GM18861 (cell line): ENCODE data around the gene MAMSTR.
"Not testable (repeated sequence)": the region's sequence is repeated elsewhere in the genome, so short reads cannot be mapped to it uniquely, and the experiment has no call there.

Experiments
- ATAC-seq: cut with Tn5 transposase; IDR thresholded peaks from one replicate; pipeline ENCODE4 v1.9.1; 2021; ENCODE audit not compliant: unreplicated experiment

MAMSTR gene

DNA sequence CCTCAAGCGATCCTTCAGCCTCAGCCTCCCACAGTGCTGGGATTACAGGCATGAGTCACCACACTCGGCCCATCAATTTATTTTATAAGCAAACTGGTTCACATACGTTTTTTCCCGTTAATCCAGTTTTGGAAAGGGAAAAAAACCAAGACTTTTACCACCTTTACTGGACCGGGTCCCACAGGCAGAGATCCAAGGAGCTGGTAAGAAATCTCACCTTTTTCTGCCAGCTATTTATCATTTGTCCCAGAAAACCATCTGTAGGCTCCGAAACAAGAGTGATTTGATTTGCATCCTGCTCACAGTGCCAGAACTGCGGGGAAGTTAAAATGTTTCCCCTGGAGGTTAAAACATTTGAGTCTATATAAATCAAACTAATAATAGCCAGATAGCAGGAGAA is 30.1 kb downstream of the MAMSTR start:
- ATAC-seq: no peak

DNA sequence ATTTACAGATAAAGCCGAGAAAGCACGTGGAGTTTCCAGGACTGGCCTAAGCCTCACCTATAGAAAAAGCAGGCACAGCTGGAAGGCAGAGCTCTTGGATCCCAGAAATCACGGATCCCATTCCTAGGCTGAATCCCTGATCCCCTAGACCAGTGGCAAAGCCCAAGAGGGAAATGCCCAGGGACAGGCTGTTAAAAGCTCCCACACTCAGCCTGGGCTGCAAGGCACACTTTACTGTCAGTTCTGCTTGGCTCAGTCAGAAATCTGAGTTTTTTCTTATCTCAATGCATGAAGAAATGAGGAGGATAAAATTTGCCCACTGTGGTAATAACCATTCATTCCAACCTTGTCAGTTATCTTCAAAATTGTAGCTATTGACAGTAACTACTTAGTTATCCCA is 31.7 kb downstream of the MAMSTR start:
- ATAC-seq: no peak

DNA sequence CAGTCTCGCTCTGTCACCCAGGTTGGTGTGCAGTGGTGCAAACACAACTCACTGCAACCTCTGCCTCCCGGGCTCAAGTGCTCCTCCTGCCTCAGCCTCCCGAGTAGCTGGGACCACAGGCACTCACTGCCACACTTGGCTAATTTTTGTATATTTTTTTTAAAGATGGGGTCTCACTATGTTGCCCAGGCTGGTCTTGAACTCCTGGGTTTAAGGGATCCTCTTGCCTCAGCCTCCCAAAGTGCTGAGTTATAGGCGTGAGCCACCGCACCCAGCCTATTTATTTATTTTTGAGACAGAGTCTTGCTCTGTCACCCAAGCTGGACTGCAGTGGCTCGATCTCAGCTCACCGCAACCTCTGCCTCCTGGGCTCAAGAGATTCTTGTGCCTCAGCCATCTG is 32.9 kb downstream of the MAMSTR start:
- ATAC-seq: not testable (repeated sequence)

DNA sequence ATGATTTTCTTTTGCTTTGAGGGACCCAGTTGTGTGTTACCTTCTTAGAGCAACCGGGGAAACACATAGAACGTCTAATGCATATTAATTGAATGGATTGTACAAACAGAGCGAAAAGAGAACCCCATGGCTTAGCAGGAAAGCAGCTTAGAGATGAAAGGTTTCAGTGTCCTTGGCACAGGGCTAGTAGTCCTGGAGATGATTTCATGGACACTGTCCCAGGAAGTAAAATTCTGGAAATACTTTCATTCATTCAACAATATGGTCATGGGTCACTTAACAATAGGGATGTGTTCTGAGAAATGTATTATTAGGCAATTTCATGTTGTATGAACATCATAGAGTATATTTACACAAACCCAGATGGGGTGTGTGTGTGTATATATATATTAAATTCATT is 33.4 kb downstream of the MAMSTR start:
- ATAC-seq: no peak

GRCh38 chr19:48685583-48685982 is 33.9 kb downstream of the MAMSTR start:
- no peak for ATAC-seq

GRCh38 chr19:48683349-48683748 is 36.2 kb downstream of the MAMSTR start:
- no peak for ATAC-seq

DNA sequence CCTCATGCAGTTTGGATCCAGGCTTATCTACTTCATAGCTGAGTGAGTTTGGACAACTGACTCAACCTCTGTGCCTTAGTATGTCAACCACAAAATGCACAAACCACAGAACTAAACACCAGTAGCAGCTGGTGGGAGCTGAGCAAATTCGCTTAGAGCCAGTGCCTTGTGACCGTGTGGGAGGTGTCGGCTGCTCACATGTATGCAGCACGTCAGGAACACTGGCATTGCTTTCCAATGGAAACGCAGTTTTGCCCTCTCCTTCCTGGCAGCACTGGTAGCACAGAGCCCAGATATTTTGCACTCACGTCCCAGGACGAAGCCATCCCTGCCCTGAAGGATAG is 38.4 kb downstream of the MAMSTR start:
- no peak for ATAC-seq

DNA sequence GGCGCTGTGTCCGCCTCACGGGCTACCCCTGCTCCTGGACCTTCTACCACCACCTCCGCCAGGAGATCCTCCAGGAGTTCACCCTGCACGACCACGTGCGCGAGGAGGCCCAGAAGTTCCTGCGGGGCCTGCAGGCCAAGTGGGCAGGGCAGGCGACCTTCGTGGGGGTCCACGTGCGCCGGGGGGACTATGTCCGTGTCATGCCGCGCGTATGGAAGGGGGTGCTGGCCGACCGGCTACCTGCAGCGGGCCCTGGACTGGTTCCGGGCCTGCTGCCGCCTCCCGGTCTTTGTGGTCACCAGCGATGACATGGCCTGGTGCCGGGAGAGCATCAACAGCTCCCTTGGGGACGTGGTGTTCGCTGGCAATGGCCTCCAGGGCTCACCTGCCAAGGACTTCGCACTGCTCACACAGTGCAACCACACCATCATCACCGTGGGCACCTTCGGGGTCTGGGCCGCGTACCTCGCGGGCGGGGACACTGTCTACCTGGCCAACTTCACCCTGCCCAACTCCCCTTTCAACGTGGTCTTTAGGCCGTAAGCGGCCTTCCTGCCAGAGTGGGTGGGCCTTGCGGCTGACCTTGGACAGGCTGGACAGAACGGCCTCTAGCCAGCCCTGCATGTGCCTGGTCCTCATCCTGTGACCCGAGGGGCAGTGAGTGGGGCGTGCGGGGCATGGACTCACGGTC is 38.9 kb downstream of the MAMSTR start:
- ATAC-seq: no peak

DNA sequence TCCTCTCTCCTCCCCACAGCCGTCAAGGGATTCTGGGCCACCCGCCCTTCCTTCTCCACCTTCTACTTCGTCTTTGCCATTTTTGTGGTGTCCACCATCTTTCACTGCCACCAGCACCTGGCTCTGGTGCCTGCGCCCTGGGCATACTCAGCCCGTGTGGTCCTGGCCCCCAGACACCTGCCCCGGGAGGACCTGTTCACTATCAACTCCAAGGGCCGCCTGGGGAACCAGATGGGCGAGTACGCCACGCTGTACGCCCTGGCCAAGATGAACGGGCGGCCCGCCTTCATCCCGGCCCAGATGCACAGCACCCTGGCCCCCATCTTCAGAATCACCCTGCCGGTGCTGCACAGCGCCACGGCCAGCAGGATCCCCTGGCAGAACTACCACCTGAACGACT is 39.5 kb downstream of the MAMSTR start:
- not testable (repeated sequence) for ATAC-seq

- no peak for ATAC-seq
Measured at GRCh38 chr19:48678201-48678600, 41.3 kb downstream of the MAMSTR start.

GRCh38 chr19:48676887-48677286 is 42.6 kb downstream of the MAMSTR start:
- no peak for ATAC-seq

- no peak for ATAC-seq
Measured at GRCh38 chr19:48676487-48676886, 43.0 kb downstream of the MAMSTR start.

GRCh38 chr19:48674921-48675824 is 44.4 kb downstream of the MAMSTR start:
- no peak for ATAC-seq

- ATAC-seq: no peak
Measured at GRCh38 chr19:48674216-48674809, 45.2 kb downstream of the MAMSTR start.

- ATAC-seq: no peak
Measured at GRCh38 chr19:48673436-48674100, 46.0 kb downstream of the MAMSTR start.

GRCh38 chr19:48672994-48673393 is 46.5 kb downstream of the MAMSTR start, which contains the start of gene NTN5:
Gene NTN5, minus strand, starts transcription at chr19:48673017. Its CDS starts 2,031 bp downstream, at chr19:48670986.
- ATAC-seq: no peak

GRCh38 chr19:48671446-48671995 is 48.0 kb downstream of the MAMSTR start:
- ATAC-seq: no peak

DNA sequence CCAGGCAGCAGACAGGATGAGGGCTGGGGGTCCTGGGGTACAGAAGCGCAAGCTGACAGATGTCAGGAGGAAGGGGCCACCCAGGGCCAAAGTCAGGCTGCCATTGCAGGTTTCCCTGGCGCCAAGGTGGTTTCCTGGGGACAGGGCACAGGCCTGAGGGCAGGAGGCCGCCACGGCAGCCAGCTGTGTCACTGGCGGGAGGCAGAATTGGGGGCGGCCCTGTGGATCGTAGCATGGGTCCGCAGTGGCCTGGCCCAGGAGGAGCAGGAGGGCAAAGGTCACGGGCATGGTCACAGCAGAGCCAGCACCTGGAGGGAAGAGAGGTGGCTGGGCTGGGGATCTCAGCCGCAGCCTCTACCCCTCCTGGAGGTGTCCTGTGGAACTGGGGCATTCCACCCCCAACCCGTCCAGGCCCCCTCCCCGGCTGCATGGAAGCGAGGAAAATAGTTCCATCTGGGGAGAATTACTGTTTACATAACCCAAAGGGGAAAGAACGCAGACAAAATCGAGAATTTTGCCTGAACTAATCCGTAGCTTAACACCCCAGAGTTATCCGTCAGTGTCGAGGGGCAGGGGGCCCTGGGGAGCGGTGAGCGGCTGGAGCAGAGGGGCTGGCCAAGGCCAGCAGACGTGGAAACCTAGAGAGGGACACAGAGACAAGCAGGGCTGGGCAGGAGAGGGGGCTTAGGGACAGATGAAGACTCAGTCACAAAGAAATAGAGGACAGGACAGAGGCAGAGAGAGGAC is 48.7 kb downstream of the MAMSTR start:
- ATAC-seq: no peak

GRCh38 chr19:48669903-48670668 is 49.4 kb downstream of the MAMSTR start:
- ATAC-seq: no peak

DNA sequence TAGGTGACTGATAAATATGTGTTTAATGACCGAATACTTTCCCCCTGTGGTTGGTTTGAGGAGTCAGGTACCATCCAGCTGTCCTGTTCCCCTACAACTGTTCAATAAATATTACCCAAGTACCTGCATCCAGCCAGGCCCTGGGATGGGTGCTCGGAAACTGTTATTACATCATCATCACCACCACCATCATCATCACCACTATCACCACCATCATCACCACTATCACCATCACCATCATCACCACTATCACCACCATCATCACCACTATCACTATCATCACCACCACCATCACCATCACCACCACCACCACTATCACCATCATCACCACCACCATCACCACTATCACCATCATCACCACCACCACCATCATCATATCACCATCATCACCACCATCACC is 50.8 kb downstream of the MAMSTR start:
- ATAC-seq: no peak
